ENCODE measurements around the gene IRF3. TPM values are rescaled to one million over a fixed set of nuclear protein-coding genes. Genes with fewer than 3 reads are reported as not detected.

IRF3 gene
- total RNA-seq, 6 experiments from 2014 or later = 29.6 to 41.8 (median 35.3) TPM

GRCh38 chr19:49655570-49656455, 9.8 kb downstream of the IRF3 start:
- ATAC-seq = no peak
- no peaks in the 10 kb centered on the region for H3K9me3 ChIP-seq
- TF ChIP-seq, protein P1, sequence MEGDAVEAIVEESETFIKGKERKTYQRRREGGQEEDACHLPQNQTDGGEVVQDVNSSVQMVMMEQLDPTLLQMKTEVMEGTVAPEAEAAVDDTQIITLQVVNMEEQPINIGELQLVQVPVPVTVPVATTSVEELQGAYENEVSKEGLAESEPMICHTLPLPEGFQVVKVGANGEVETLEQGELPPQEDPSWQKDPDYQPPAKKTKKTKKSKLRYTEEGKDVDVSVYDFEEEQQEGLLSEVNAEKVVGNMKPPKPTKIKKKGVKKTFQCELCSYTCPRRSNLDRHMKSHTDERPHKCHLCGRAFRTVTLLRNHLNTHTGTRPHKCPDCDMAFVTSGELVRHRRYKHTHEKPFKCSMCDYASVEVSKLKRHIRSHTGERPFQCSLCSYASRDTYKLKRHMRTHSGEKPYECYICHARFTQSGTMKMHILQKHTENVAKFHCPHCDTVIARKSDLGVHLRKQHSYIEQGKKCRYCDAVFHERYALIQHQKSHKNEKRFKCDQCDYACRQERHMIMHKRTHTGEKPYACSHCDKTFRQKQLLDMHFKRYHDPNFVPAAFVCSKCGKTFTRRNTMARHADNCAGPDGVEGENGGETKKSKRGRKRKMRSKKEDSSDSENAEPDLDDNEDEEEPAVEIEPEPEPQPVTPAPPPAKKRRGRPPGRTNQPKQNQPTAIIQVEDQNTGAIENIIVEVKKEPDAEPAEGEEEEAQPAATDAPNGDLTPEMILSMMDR (IDR thresholded peaks at IDR 0.05) = no peak
- no peak for TF ChIP-seq POLR2A (IDR thresholded peaks at IDR 0.05)

GRCh38 chr19:49654581-49654980, 11.1 kb downstream of the IRF3 start:
- WGBS (ENCODE audit: insufficient coverage, low coverage, low lambda C conversion rate, missing lambda C conversion rate) = 75% methylated on average over 6 of the region's 10 CpGs

More at GRCh38 chr19:49655570-49656455, 9.8 kb downstream of the IRF3 start:
- Histone ChIP-seq H3K4me3 (no peak overlapping the region), H3K4me1 (no peaks in the 10 kb centered on the region), H3K27me3 (no peaks in the 10 kb centered on the region), H3K27ac (no peak overlapping the region), H3K36me3 (peaks cover 0 to 72% (median 19%) of the 10 kb centered on the region in 4 donors)
- DNase-seq = no peak
- intact Hi-C loops (cut with DNase I) = no loop called here
- 92% methylated on average over 8 of the region's 23 CpGs for WGBS (ENCODE audit: insufficient coverage, low coverage, low lambda C conversion rate, missing lambda C conversion rate)

GRCh38 chr19:49653466-49653806, 12.2 kb downstream of the IRF3 start:
- ATAC-seq (no peak), DNase-seq (no peak)
- Histone ChIP-seq H3K4me3 (no peak overlapping the region), H3K27me3 (no peaks in the 10 kb centered on the region), H3K9me3 (no peaks in the 10 kb centered on the region), H3K27ac (no peak overlapping the region), H3K4me1 (no peaks in the 10 kb centered on the region), H3K36me3 (peaks cover 0 to 74% (median 22%) of the 10 kb centered on the region in 4 donors)
- intact Hi-C loops (cut with DNase I) = no loop called here
- WGBS (ENCODE audit: insufficient coverage, low coverage, low lambda C conversion rate, missing lambda C conversion rate) = no CpG with 5 or more reads among the region's 13 CpGs
- TF ChIP-seq POLR2A (IDR thresholded peaks at IDR 0.05) = no peak
- TF ChIP-seq, protein P1 (IDR thresholded peaks at IDR 0.05) = no peak

More at GRCh38 chr19:49654581-49654980, 11.1 kb downstream of the IRF3 start:
- H3K4me1 ChIP-seq = no peaks in the 10 kb centered on the region
- no peak overlapping the region for H3K4me3 ChIP-seq
- intact Hi-C loops (cut with DNase I) = no loop called here
- no peak overlapping the region for H3K27ac ChIP-seq
- DNase-seq = no peak
- H3K27me3 ChIP-seq = no peaks in the 10 kb centered on the region
- H3K9me3 ChIP-seq = no peaks in the 10 kb centered on the region
- ATAC-seq = no peak
- TF ChIP-seq POLR2A (IDR thresholded peaks at IDR 0.05) = no peak
- TF ChIP-seq, protein P1 (IDR thresholded peaks at IDR 0.05) = no peak
- H3K36me3 ChIP-seq = peaks cover 0 to 75% (median 19%) of the 10 kb centered on the region in 4 donors

DNA sequence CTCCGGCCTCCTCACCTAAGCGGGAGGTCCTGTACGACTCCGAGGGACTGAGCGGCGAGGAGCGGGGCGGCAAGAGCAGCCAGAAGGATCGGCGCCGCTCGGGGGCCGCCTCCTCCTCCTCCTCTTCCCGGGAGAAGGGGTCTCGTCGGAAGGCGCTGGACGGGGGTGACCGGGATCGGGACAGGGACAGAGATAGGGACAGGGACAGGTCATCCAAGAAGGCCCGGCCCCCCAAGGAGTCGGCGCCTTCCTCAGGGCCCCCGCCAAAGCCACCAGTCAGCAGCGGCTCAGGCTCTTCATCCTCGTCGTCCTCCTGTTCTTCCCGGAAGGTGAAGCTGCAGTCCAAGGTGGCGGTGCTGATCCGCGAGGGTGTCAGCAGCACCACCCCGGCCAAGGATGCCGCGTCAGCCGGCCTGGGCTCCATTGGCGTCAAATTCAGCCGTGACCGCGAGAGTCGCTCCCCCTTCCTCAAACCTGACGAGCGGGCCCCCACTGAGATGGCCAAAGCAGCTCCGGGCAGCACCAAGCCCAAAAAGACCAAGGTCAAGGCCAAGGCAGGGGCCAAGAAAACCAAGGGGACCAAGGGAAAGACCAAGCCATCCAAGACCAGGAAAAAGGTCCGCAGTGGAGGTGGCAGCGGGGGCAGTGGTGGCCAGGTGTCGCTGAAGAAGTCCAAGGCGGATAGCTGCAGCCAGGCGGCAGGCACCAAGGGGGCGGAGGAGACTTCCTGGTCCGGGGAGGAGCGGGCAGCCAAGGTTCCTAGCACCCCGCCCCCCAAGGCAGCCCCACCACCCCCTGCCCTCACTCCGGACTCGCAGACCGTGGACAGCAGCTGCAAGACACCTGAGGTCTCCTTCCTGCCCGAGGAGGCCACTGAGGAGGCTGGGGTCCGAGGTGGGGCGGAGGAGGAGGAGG, 12.8 kb downstream of the IRF3 start:
- DNase-seq = no peak
- TF ChIP-seq, protein P1 (IDR thresholded peaks at IDR 0.05) = no peak
- TF ChIP-seq POLR2A (IDR thresholded peaks at IDR 0.05) = no peak
- Histone ChIP-seq H3K36me3 (peaks cover 0 to 69% (median 21%) of the 10 kb centered on the region in 4 donors), H3K27me3 (no peaks in the 10 kb centered on the region), H3K9me3 (no peaks in the 10 kb centered on the region), H3K4me1 (no peaks in the 10 kb centered on the region), H3K4me3 (no peak overlapping the region), H3K27ac (no peak overlapping the region)
- WGBS (ENCODE audit: insufficient coverage, low coverage, low lambda C conversion rate, missing lambda C conversion rate) = 98% methylated on average over 11 of the region's 58 CpGs
- intact Hi-C loops (cut with DNase I) = no loop called here
- ATAC-seq = no peak

Measured in right lobe of liver (tissue), 6 donors.